Measurements from ENCODE around the gene SPATS2L. TPM values are rescaled to one million over a fixed set of nuclear protein-coding genes. Genes with fewer than 3 reads are reported as not detected.

SPATS2L gene
- total RNA-seq, 1 donor from 2014 or later: 40.8 TPM

GRCh38 chr2:200528228-200528627, 221.7 kb downstream of the SPATS2L start:
- FAIRE-seq (no peak), DNase-seq (ENCODE audit: low spot score in 2 of 2) (no peak)

Small RNA genes lying within 50 kb of the gene (small RNA-seq; reads per million reads assigned to genes)
- gene RNY4P34: not detected

Other genes with a start within 250 kb of the SPATS2L start
- 12.6 TPM for gene KCTD18, start 203.4 kb downstream of the SPATS2L start, total RNA-seq
- gene SGO2, start 219.5 kb downstream of the SPATS2L start, total RNA-seq: 2.9 TPM